ENCODE measurements around the gene SPAG9. TPM values are rescaled to one million over a fixed set of nuclear protein-coding genes. Genes with fewer than 3 reads are reported as not detected.

SPAG9 gene
- total RNA-seq, 1 experiment from 2014 or later, result 144 TPM

- TF ChIP-seq SIN3A (IDR thresholded peaks at IDR 0.05; ENCODE audit: borderline replicate concordance, insufficient read depth, low read depth, low read length), result no peak
- TF ChIP-seq CTCF (IDR thresholded peaks at IDR 0.05), result peak; percentile 86
- CTCF ChIA-PET, result interaction anchor here (0.7 to 1.1 kb wide), 4 partner anchors 16 to 174 kb away, joined by 3 to 11 read pairs (median 4); no protein-coding TSS in a partner anchor
- H3K4me1 ChIP-seq (ENCODE audit: control insufficient read depth, insufficient read depth, low read length), result peaks cover 15% of the 10 kb centered on the region
- H3K27ac ChIP-seq (ENCODE audit: low read length), result no peak overlapping the region
- peak; percentile 67 for ATAC-seq
- no peak overlapping the region for H3K4me3 ChIP-seq (ENCODE audit: low read depth in 2 of 2, low read length in 2 of 2)
- intact Hi-C loops (cut with micrococcal nuclease; ENCODE audit: unreplicated experiment), result no loop called here
- BruUV-seq (replicated peaks), result no TSS peak
- peak; percentile 27 for DNase-seq (ENCODE audit: low read depth, low spot score)
- H3K9me3 ChIP-seq (ENCODE audit: control insufficient read depth, insufficient read depth, low read depth, low read length), result no peaks in the 10 kb centered on the region
- POLR2A ChIA-PET, result no interaction called here
- H3K36me3 ChIP-seq (ENCODE audit: control insufficient read depth, insufficient read depth, low read length), result no peaks in the 10 kb centered on the region
- H3K27me3 ChIP-seq (ENCODE audit: control insufficient read depth, insufficient read depth, low read length), result no peaks in the 10 kb centered on the region
- in situ Hi-C loops (cut with HindIII; ENCODE audit: low pct_unique_long_range_greater_than_20kb, low sequenced_read_pairs), result no loop called here
These were observed 163.7 kb downstream of the SPAG9 start for GRCh38 chr17:50956750-50957523.

GRCh38 chr17:50956409-50956749 lies 164.3 kb downstream of the SPAG9 start:
- in situ Hi-C loops (cut with HindIII; ENCODE audit: low pct_unique_long_range_greater_than_20kb, low sequenced_read_pairs), result no loop called here
- H3K4me1 ChIP-seq (ENCODE audit: control insufficient read depth, insufficient read depth, low read length), result peaks cover 15% of the 10 kb centered on the region
- H3K27ac ChIP-seq (ENCODE audit: low read length), result no peak overlapping the region
- ChIA-PET POLR2A (interaction anchor here (0.5 kb wide), 1 partner anchor 90 kb away, joined by 4 read pairs; the partner anchor contains the start of gene TOB1), CTCF (interaction anchor here (1.0 to 1.1 kb wide), 2 partner anchors 104 to 173 kb away, joined by 3 to 11 read pairs; no protein-coding TSS in a partner anchor)
- TF ChIP-seq CTCF (IDR thresholded peaks at IDR 0.05) (no peak), POLR2AphosphoS5 (IDR thresholded peaks at IDR 0.05; ENCODE audit: low read depth, low read length) (no peak), TCF7L2 (IDR thresholded peaks at IDR 0.05; ENCODE audit: low read depth, low read length) (no peak), REST (IDR thresholded peaks at IDR 0.05; ENCODE audit: insufficient read depth in 1 of 2, low read depth in 2 of 2, low read length in 1 of 2) (no peak), SIN3A (IDR thresholded peaks at IDR 0.05; ENCODE audit: borderline replicate concordance, insufficient read depth, low read depth, low read length) (no peak)
- ATAC-seq, result no peak
- no peaks in the 10 kb centered on the region for H3K27me3 ChIP-seq (ENCODE audit: control insufficient read depth, insufficient read depth, low read length)
- no peaks in the 10 kb centered on the region for H3K9me3 ChIP-seq (ENCODE audit: control insufficient read depth, insufficient read depth, low read depth, low read length)
- no peaks in the 10 kb centered on the region for H3K36me3 ChIP-seq (ENCODE audit: control insufficient read depth, insufficient read depth, low read length)
- no peak overlapping the region for H3K4me3 ChIP-seq (ENCODE audit: low read depth in 2 of 2, low read length in 2 of 2)
- DNase-seq (ENCODE audit: low read depth, low spot score), result no peak
- BruUV-seq (replicated peaks), result no TSS peak
- intact Hi-C loops (cut with micrococcal nuclease; ENCODE audit: unreplicated experiment), result no loop called here

All from Panc1 (cell line).